Aorta (tissue), 5 donors: ENCODE measurements around the gene FPGT. TPM values are rescaled to one million over a fixed set of nuclear protein-coding genes. Genes with fewer than 3 reads are reported as not detected.
A peak's percentile ranks its signal among the peaks of the same experiment; 100 is the strongest.
"Not testable (repeated sequence)": the region's sequence is repeated elsewhere in the genome, so short reads cannot be mapped to it uniquely, and the experiment has no call there.

Source experiments
- ATAC-seq: fragments of 200-7000 bp; cut with Tn5 transposase; one replicate; pipeline ENCODE4 v1.9.1; 2022; ENCODE audit warnings: moderate library complexity; ENCODE audit not compliant: low FRiP score
- DNase-seq, 2 donors: peaks; one replicate each; pipeline ENCODE4 v3.0.0-alpha.2; 2020
- H3K27ac ChIP-seq, 2 donors: one replicate each; pipeline ENCODE4 v1.5.1; 2013; ENCODE audit warnings: low read length in 2 of 2, mild to moderate bottlenecking in 2 of 2, moderate library complexity in 2 of 2, control low read depth in 1 of 2, inconsistent platforms in 1 of 2, low read depth in 1 of 2
- H3K27me3 ChIP-seq, 2 donors: one replicate each; pipeline ENCODE4 v1.6.1; 2013; ENCODE audit warnings: control low read depth in 1 of 2, low read length in 1 of 2, mild to moderate bottlenecking in 1 of 2, moderate library complexity in 1 of 2; ENCODE audit not compliant: insufficient read depth in 2 of 2, control insufficient read depth in 1 of 2
- H3K36me3 ChIP-seq, 2 donors: one replicate each; pipeline ENCODE4 v1.6.1; 2013; ENCODE audit warnings: control low read depth in 1 of 2, low read length in 1 of 2, mild to moderate bottlenecking in 1 of 2; ENCODE audit not compliant: insufficient read depth in 2 of 2, control insufficient read depth in 1 of 2
- H3K4me1 ChIP-seq, 2 donors: one replicate each; pipeline ENCODE4 v1.6.1; 2013; ENCODE audit warnings: low read length in 2 of 2, control low read depth in 1 of 2, mild to moderate bottlenecking in 1 of 2, moderate library complexity in 1 of 2; ENCODE audit not compliant: insufficient read depth in 2 of 2, control insufficient read depth in 1 of 2
- H3K4me3 ChIP-seq, 2 donors: one replicate each; pipeline ENCODE4 v1.5.1; 2013; ENCODE audit warnings: low read length in 2 of 2, control low read depth in 1 of 2, mild to moderate bottlenecking in 1 of 2
- H3K9me3 ChIP-seq: one replicate; pipeline ENCODE4 v1.6.1; 2013; ENCODE audit warnings: mild to moderate bottlenecking, low read length; ENCODE audit not compliant: control insufficient read depth
- WGBS, 2 donors: extraction: QIAGEN DNeasy Blood & Tissue Kit; methylation state at CpG; one replicate each; pipeline ENCODE4 v1.1.7; 2013; 5-methylcytosine and 5-hydroxymethylcytosine counted together
- intact Hi-C, 2 donors: fragments of 100-400 bp; cut with DNase I; formaldehyde crosslinking; loops; one replicate each; pipeline versions ENCODE4 v1.14.2 to v1.15.0; 2022
- polyA plus RNA-seq, 2 donors: library from polyadenylated mRNA; stranded (reverse); fragments of 200-250 nt; gene quantifications; one replicate each; pipeline ENCODE4 v1.2.3, GENCODE V29; 2013
- total RNA-seq, 2 donors: library from RNA; stranded (reverse); fragmentation: NEBNext Ultra II Directional; extraction: Animal tissue kit (Norgen Biotek cat#: 25700); gene quantifications; one replicate each; pipeline ENCODE4 v1.2.1, GENCODE V29; 2021
- donor health status: healthy with polysubstance abuse.
- donor health status: Bipolar disorder and iron deficiency.
- donor health status: DM: no; HTN: no; CAD: no.
- donor health status: DM: no; HTN: no; CAD: no.
- donor health status: DM: yes; HTN: yes; CAD: no.

Gene FPGT
- total and polyA plus RNA-seq, 4 donors, result 6.1 to 19.7 (median 13.2) TPM

DNA sequence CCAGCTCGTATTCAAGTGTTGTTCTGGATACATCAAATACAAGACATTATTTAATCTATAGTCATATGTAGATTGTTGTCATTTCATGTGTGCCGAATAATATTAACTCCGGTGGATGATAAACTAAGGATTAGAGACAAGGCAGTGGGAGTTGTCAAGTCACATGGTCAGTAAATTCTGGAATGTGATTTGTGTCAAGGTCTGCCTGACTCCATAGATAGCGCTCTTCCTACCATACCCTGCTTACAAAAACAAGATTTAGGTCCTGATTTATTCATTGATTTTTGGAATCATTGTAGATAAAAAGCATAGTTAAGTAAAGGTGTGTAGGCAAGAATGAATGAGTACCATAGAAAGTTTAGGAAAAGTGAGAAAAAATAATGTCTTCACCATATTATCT is 39.7 kb downstream of the FPGT start:
- DNase-seq (no peak), ATAC-seq (no peak)
- no peaks in the 10 kb centered on the region for H3K36me3 ChIP-seq
- H3K9me3 ChIP-seq, result no peaks in the 10 kb centered on the region
- WGBS, 2 donors, result 89% methylated on average over 4 of the region's 4 CpGs
- no peaks in the 10 kb centered on the region for H3K4me1 ChIP-seq
- intact Hi-C loops, result no loop called here
- H3K27me3 ChIP-seq, result no peaks in the 10 kb centered on the region
- H3K27ac ChIP-seq, result no peak overlapping the region
- H3K4me3 ChIP-seq, result no peak overlapping the region

DNA sequence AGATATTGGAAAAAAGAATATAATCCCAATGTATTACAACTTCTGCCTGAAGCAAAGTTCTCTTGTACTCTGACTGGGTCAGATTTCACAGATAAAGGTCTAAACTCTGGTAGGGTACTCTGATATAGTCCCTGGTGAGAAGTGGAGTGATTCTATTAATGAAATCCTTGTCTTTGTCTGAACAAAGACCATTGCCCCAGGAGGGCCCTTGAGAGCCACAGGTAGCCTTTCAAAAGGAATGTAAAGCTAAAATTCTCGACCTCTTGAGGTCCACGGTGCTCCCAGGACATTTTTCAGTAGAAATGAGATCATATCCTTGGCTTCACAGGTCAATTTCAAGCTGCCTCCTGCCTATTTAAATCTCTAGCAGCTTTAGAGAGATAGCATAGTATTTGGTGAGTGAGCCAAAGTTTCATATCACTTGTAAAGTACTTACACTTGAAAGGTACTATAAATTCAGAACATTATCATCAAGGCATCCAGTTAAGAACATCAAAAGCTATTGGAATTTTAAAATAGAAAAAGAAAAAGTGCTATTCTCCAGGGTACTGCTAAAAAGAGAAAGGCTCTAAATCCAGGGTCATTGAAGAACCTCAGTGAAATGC is 47.2 kb downstream of the FPGT start:
- Histone ChIP-seq H3K27me3 (no peaks in the 10 kb centered on the region), H3K27ac (no peak overlapping the region), H3K36me3 (no peaks in the 10 kb centered on the region), H3K4me3 (no peak overlapping the region), H3K9me3 (no peaks in the 10 kb centered on the region), H3K4me1 (no peaks in the 10 kb centered on the region)
- intact Hi-C loops, result no loop called here
- DNase-seq (no peak), ATAC-seq (no peak)
- WGBS, 2 donors, result 2 to 9% methylated on average over 2 of the region's 2 CpGs

DNA sequence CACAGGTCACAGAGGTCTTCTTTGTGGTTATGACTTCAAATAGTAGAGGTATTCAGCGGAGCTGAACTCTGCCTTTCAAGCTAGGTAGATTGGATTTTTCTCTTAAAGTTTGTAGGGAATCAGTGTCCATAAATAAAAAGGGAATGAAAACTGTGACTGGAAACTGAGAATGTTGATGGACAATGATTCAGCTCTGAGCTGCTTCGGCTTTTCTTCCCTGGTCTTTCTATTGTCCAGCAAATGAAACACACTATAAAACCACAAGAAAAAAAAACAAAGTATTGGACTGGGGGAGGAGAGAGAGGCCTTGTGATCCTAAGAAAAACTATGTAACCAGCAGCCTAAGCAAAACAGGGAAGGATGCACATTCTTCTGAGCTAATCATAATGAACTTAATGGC is 48.3 kb downstream of the FPGT start:
- Histone ChIP-seq H3K27me3 (no peaks in the 10 kb centered on the region), H3K27ac (no peak overlapping the region), H3K9me3 (no peaks in the 10 kb centered on the region), H3K4me1 (no peaks in the 10 kb centered on the region), H3K36me3 (no peaks in the 10 kb centered on the region), H3K4me3 (no peak overlapping the region)
- no peak for ATAC-seq
- 70 to 83% methylated on average over 2 of the region's 2 CpGs for WGBS, 2 donors
- intact Hi-C loops, result no loop called here
- DNase-seq, result no peak

DNA sequence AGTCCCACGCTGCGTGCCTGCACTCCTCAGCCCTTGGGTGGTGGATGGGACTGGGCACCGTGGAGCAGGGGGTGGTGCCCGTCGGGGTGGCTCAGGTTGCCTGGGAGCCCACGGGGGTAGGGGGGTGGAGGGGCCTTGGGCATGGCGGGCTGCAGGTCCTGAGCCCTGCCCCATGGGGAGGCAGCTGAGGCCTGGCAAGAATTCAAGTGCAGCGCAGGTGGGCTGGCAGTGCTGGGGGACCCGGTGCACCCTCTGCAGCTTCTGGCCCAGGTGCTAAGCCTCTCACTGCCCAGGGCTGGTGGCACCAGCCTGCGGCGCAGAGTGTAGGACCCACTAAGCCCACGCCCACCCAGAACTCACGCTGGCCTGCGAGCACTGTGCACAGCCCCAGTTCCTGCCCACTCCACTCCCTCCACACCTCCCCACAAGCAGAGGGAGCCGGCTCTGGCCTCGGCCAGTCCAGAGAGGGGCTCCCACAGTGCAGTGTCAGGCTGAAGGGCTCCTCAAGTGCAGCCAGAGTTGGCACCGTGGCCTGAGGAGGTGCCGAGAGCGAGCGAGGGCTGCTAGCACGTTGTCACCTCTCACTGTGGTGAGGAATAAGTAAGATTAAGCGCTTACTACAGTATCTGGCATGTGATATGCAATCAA is 50.0 kb downstream of the FPGT start:
- DNase-seq (peak in 1 of 2 donors; percentile 46), ATAC-seq (no peak)
- Histone ChIP-seq H3K27me3 (no peaks in the 10 kb centered on the region), H3K36me3 (no peaks in the 10 kb centered on the region), H3K4me3 (no peak overlapping the region), H3K9me3 (no peaks in the 10 kb centered on the region), H3K27ac (no peak overlapping the region), H3K4me1 (no peaks in the 10 kb centered on the region)
- 95 to 96% methylated on average over 21 to 22 of the region's 22 CpGs for WGBS, 2 donors
- intact Hi-C loops, result no loop called here

DNA sequence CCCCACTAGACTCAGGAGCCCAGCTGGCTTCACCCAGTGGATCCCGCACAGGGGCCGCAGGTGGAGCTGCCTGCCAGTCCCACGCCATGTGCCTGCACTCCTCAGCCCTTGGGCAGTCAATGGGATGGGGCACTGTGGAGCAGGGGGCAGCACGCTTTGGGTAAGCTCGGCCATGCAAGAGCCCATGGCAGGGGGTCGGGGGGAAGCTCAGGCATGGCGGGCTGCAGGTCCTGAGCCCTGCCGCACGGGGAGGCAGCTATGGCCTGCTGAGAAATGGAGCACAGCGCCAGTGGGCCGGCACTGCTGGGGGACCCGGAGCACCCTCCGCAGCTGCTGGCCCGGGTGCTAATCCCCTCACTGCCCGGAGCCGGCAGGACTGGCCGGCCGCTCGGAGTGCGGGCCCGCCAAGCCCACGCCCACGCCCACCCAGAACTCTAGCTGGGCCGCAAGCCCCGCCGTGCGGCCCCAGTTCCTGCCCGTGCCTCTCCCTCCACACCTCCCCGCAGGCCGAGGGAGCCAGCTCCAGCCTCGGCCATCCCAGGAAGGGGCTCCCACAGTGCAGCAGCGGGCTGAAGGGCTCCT is 55.3 kb downstream of the FPGT start:
- H3K27ac ChIP-seq, H3K4me1 ChIP-seq, H3K27me3 ChIP-seq, intact Hi-C loops, H3K9me3 ChIP-seq, H3K4me3 ChIP-seq, ATAC-seq, H3K36me3 ChIP-seq: not testable (repeated sequence)
- WGBS, 2 donors, result 87 to 95% methylated on average over 24 to 32 of the region's 32 CpGs
- peak in 1 of 2 donors; percentile 67 for DNase-seq

Other genes starting within 250 kb of the FPGT start
- gene LRRIQ3, start 66 bp upstream of the FPGT start, total RNA-seq, result under 1 TPM; 0.36 to 0.81 TPM
- under 1 TPM; 0.50 to 0.59 TPM for gene LRRIQ3, start 66 bp upstream of the FPGT start, polyA plus RNA-seq
- gene TNNI3K, start 37.1 kb downstream of the FPGT start, total RNA-seq, result 1 to 10 TPM; 2.8 to 4.2 TPM
- gene TNNI3K, start 37.1 kb downstream of the FPGT start, polyA plus RNA-seq, result not detected